ENCODE results near the gene CPXM2.

The CPXM2 gene

GRCh38 chr10:123869020-123869414, 22.6 kb downstream of the CPXM2 start:
- DNase-seq (ENCODE audit: low spot score), result no peak

- no peak for DNase-seq (ENCODE audit: low spot score)
Measured at GRCh38 chr10:123868038-123869019, 23.3 kb downstream of the CPXM2 start.

GRCh38 chr10:123865880-123866279, 25.7 kb downstream of the CPXM2 start:
- DNase-seq (ENCODE audit: low spot score), result no peak

GRCh38 chr10:123865350-123865749, 26.3 kb downstream of the CPXM2 start:
- no peak for DNase-seq (ENCODE audit: low spot score)

GRCh38 chr10:123864923-123865322, 26.7 kb downstream of the CPXM2 start:
- no peak for DNase-seq (ENCODE audit: low spot score)

- no peak for DNase-seq (ENCODE audit: low spot score)
Measured at GRCh38 chr10:123863721-123864482, 27.7 kb downstream of the CPXM2 start.

GRCh38 chr10:123863183-123863575, 28.4 kb downstream of the CPXM2 start:
- no peak for DNase-seq (ENCODE audit: low spot score)

- no peak for DNase-seq (ENCODE audit: low spot score)
Measured at GRCh38 chr10:123862421-123863182, 29.0 kb downstream of the CPXM2 start.

- no peak for DNase-seq (ENCODE audit: low spot score)
Measured at GRCh38 chr10:123860856-123861255, 30.8 kb downstream of the CPXM2 start.

GRCh38 chr10:123860209-123860608, 31.4 kb downstream of the CPXM2 start:
- no peak for DNase-seq (ENCODE audit: low spot score)

GRCh38 chr10:123859653-123860050, 32.0 kb downstream of the CPXM2 start:
- no peak for DNase-seq (ENCODE audit: low spot score)

- no peak for DNase-seq (ENCODE audit: low spot score)
Measured at GRCh38 chr10:123858907-123859652, 32.5 kb downstream of the CPXM2 start.

GRCh38 chr10:123858077-123858681, 33.4 kb downstream of the CPXM2 start:
- no peak for DNase-seq (ENCODE audit: low spot score)

GRCh38 chr10:123857616-123858015, 34.0 kb downstream of the CPXM2 start:
- DNase-seq (ENCODE audit: low spot score), result no peak

GRCh38 chr10:123855008-123855684, 36.5 kb downstream of the CPXM2 start:
- no peak for DNase-seq (ENCODE audit: low spot score)

- DNase-seq (ENCODE audit: low spot score), result no peak
Measured at GRCh38 chr10:123854498-123854897, 37.1 kb downstream of the CPXM2 start.

GRCh38 chr10:123854003-123854402, 37.6 kb downstream of the CPXM2 start:
- no peak for DNase-seq (ENCODE audit: low spot score)

- no peak for DNase-seq (ENCODE audit: low spot score)
Measured at GRCh38 chr10:123852411-123852951, 39.1 kb downstream of the CPXM2 start.

GRCh38 chr10:123848564-123849457, 42.8 kb downstream of the CPXM2 start:
- DNase-seq (ENCODE audit: low spot score), result no peak
